ENCODE data around the gene MCM9. TPM values are rescaled to one million over a fixed set of nuclear protein-coding genes. Genes with fewer than 3 reads are reported as not detected.

Gene MCM9
- total and polyA plus RNA-seq, 2 of the 4 experiments (the other 2 are of a cell fraction) = 3.5 to 7.2 TPM

- TF ChIP-seq MAFK (IDR thresholded peaks at IDR 0.05; ENCODE audit: low read depth, low read length) (no peak), USF2 (IDR thresholded peaks at IDR 0.05; ENCODE audit: low read depth, low read length) (no peak), POLR2A (IDR thresholded peaks at IDR 0.05; ENCODE audit: low read depth, low read length) (no peak), CEBPB (IDR thresholded peaks at IDR 0.05; ENCODE audit: low read depth, low read length) (no peak), NFE2L2 (IDR thresholded peaks at IDR 0.05; ENCODE audit: low read depth, low read length) (no peak)
- no peak overlapping the region for H3K18ac ChIP-seq (ENCODE audit: low read depth, low read length)
- no peaks in the 10 kb centered on the region for H4K20me1 ChIP-seq (ENCODE audit: insufficient read depth, low read length)
- no peak overlapping the region for H3K4me3 ChIP-seq (ENCODE audit: insufficient read depth, low read depth, low read length)
- in situ Hi-C loops (cut with MboI; ENCODE audit: low sequenced_read_pairs) = no loop called here
- no peak for ATAC-seq (ENCODE audit: low read depth)
- H3K23ac ChIP-seq (ENCODE audit: low read depth, low read length) = no peak overlapping the region
- POLR2A ChIA-PET (ENCODE audit: unreplicated experiment) = no interaction called here
- no peaks in the 10 kb centered on the region for H3K9me3 ChIP-seq (ENCODE audit: control insufficient read depth, insufficient read depth, low read length)
- DNase-seq = no peak
- no peak overlapping the region for H4K5ac ChIP-seq (ENCODE audit: low read depth, low read length)
- intact Hi-C loops (cut with micrococcal nuclease) = no loop called here
- no peak overlapping the region for H3K4ac ChIP-seq (ENCODE audit: low read depth, low read length)
- no peak overlapping the region for H2AK5ac ChIP-seq (ENCODE audit: low read depth, low read length)
- BruUV-seq (replicated peaks) = no TSS peak
- no peak overlapping the region for H3K4me2 ChIP-seq (ENCODE audit: low read depth, low read length)
- H3K56ac ChIP-seq (ENCODE audit: extremely low read depth, insufficient read depth, low read length) = no peak overlapping the region
- no peak overlapping the region for H2BK15ac ChIP-seq (ENCODE audit: low read depth, low read length)
- no peak overlapping the region for H2BK5ac ChIP-seq (ENCODE audit: low read depth, low read length, poor library complexity, severe bottlenecking)
- H2BK120ac ChIP-seq (ENCODE audit: low read depth, low read length) = no peak overlapping the region
- CTCF ChIA-PET = no interaction called here
- H3K79me1 ChIP-seq (ENCODE audit: low read depth in 1 of 2, low read length in 2 of 2) = no peaks in the 10 kb centered on the region
- H3K9ac ChIP-seq (ENCODE audit: low read depth, low read length) = no peak overlapping the region
- dilution Hi-C loops (cut with HindIII; ENCODE audit: low sequenced_read_pairs, unreplicated experiment) = no loop called here
- no peak overlapping the region for H4K8ac ChIP-seq (ENCODE audit: low read depth in 2 of 2, low read length in 2 of 2)
- no peaks in the 10 kb centered on the region for H3K27me3 ChIP-seq (ENCODE audit: control insufficient read depth, insufficient read depth, low read length)
- H3K9me1 ChIP-seq (ENCODE audit: insufficient read depth, low read length) = peaks cover 3% of the 10 kb centered on the region; the same call in 1 of the 2 replicates
- no peak overlapping the region for H2AFZ ChIP-seq (replicated peaks; ENCODE audit: low read length, poor library complexity)
- H3K36me3 ChIP-seq (ENCODE audit: control insufficient read depth, insufficient read depth, low read length) = peaks cover 14% of the 10 kb centered on the region
- H2BK20ac ChIP-seq (ENCODE audit: low read depth, low read length) = no peak overlapping the region
- no peak overlapping the region for H3K14ac ChIP-seq (replicated peaks; ENCODE audit: low read depth, low read length)
- 0 out of 2 replicates have a peak, but pooled peaks cover 2% of the 10 kb centered on the region for H3K4me1 ChIP-seq (ENCODE audit: control insufficient read depth, insufficient read depth, low read length)
- H3K27ac ChIP-seq (ENCODE audit: insufficient read depth, low read length) = no peak overlapping the region
- no peak overlapping the region for H4K91ac ChIP-seq (ENCODE audit: insufficient read depth, low read depth, low read length)
- H2AK9ac ChIP-seq (replicated peaks; ENCODE audit: low read depth, low read length, poor library complexity) = no peak overlapping the region
These were observed 20.4 kb downstream of the MCM9 start for GRCh38 chr6:118914598-118914997.

Measured in IMR-90 (cell line).